SK-N-SH (cell line): ENCODE results near the gene IRF9. TPM values are rescaled to one million over a fixed set of nuclear protein-coding genes. Genes with fewer than 3 reads are reported as not detected.

Source experiments
- CTCF ChIA-PET: fragments of 300-600, 350-600 bp; formaldehyde crosslinking; extraction: SDS; loops from one replicate; lab custom pipeline; 2021; lab: Yijun Ruan, JAX
- POLR2A ChIA-PET: fragments of 350-600 bp; sonication (Branson Sonifier 250); formaldehyde crosslinking; extraction: SDS; loops from one replicate; lab custom pipeline; 2020; ENCODE audit warnings: antibody characterized with exemption, inconsistent platforms; lab: Yijun Ruan, JAX
- DNase-seq: peaks from one replicate; pipeline ENCODE4 v3.0.0; 2012
- H2AFZ ChIP-seq: fragments of 200-600 bp; sonication (generic); 2 replicates; pipeline ENCODE4 v1.8.1; 2016; ENCODE audit warnings: antibody characterized with exemption, mild to moderate bottlenecking, low read depth
- H3F3A ChIP-seq: fragments of 200-600 bp; sonication (generic); replicated peaks from 2 replicates; pipeline ENCODE3; 2016; ENCODE audit warnings: antibody characterized with exemption, mild to moderate bottlenecking; ENCODE audit not compliant: insufficient read depth
- H3K27ac ChIP-seq, 2 experiments: fragments of 200-500 bp in 1 of 2; fragments of 200-600 bp in 1 of 2; sonication (Bioruptor generic) in 1 of 2; sonication (generic), shearing (Covaris generic) in 1 of 2; 2 replicates each; pipeline versions ENCODE4 v1.5.1 to v1.6.1; 2014 to 2016; ENCODE audit warnings: low read depth in 2 of 2, inconsistent platforms in 1 of 2, low read length in 1 of 2, mild to moderate bottlenecking in 1 of 2, mixed read lengths in 1 of 2
- H3K27me3 ChIP-seq: fragments of 200-600 bp; sonication (generic), shearing (Covaris generic); 2 replicates; pipeline ENCODE4 v1.6.1; 2016; ENCODE audit warnings: mixed run types; ENCODE audit not compliant: insufficient read depth
- H3K36me3 ChIP-seq, 2 experiments: fragments of 200-500 bp in 1 of 2; fragments of 200-600 bp in 1 of 2; sonication (Bioruptor generic) in 1 of 2; sonication (generic) in 1 of 2; replicated peaks in 1 of 2; 2 replicates each; pipeline versions ENCODE3 to v1.5.1; 2014 to 2016; ENCODE audit warnings: low read length in 1 of 2, mild to moderate bottlenecking in 1 of 2; ENCODE audit not compliant: insufficient read depth in 2 of 2, control insufficient read depth in 1 of 2
- H3K4me1 ChIP-seq, 2 experiments: fragments of 200-500 bp in 1 of 2; fragments of 200-600 bp in 1 of 2; sonication (Bioruptor generic) in 1 of 2; sonication (generic), shearing (Covaris generic) in 1 of 2; 2 replicates each; pipeline versions ENCODE4 v1.5.1 to v1.6.1; 2014 to 2016; ENCODE audit warnings: low read depth in 1 of 2, low read length in 1 of 2, mixed run types in 1 of 2; ENCODE audit not compliant: insufficient read depth in 2 of 2, control insufficient read depth in 1 of 2
- H3K4me2 ChIP-seq: fragments of 200-600 bp; sonication (generic), shearing (Covaris generic); 2 replicates; pipeline ENCODE4 v1.6.1; 2017; ENCODE audit warnings: mixed run types
- H3K4me3 ChIP-seq, 2 experiments: fragments of 200-500 bp in 1 of 2; fragments of 200-600 bp in 1 of 2; sonication (Bioruptor generic) in 1 of 2; sonication (generic), shearing (Covaris generic) in 1 of 2; 2 replicates each; pipeline versions ENCODE4 v1.5.1 to v1.8.1; 2014 to 2016; ENCODE audit warnings: low read depth in 2 of 2, inconsistent platforms in 1 of 2, low read length in 1 of 2, mild to moderate bottlenecking in 1 of 2, mixed read lengths in 1 of 2, moderate library complexity in 1 of 2
- H3K79me2 ChIP-seq: fragments of 200-600 bp; sonication (generic); 2 replicates; pipeline ENCODE4 v1.8.1; 2017; ENCODE audit warnings: mild to moderate bottlenecking; ENCODE audit not compliant: insufficient read depth
- H3K9ac ChIP-seq: fragments of 200-600 bp; sonication (generic); 2 replicates; pipeline ENCODE4 v1.6.1; 2017; ENCODE audit warnings: mixed run types
- H3K9me2 ChIP-seq: fragments of 200-600 bp; sonication (generic); 2 replicates; pipeline ENCODE4 v1.6.1; 2017; ENCODE audit warnings: mixed run types
- H3K9me3 ChIP-seq: fragments of 200-600 bp; sonication (generic); 2 replicates; pipeline ENCODE4 v1.6.1; 2017; ENCODE audit warnings: mixed run types, mild to moderate bottlenecking, moderate library complexity
- H4K20me1 ChIP-seq: fragments of 200-600 bp; sonication (generic); 2 replicates; pipeline ENCODE4 v1.6.1; 2017; ENCODE audit warnings: mild to moderate bottlenecking, mixed run types; ENCODE audit not compliant: insufficient read depth
- CHD2 ChIP-seq: fragments of 150-350 bp; IDR thresholded peaks from 2 replicates; pipeline ENCODE4 v1.6.1; 2018; ENCODE audit warnings: low read length; ENCODE audit not compliant: partially characterized antibody
- ELF1 ChIP-seq: IDR thresholded peaks from 2 replicates; pipeline ENCODE4 v1.4.0; 2012
- EZH2phosphoT487 ChIP-seq: fragments of 200-600 bp; sonication (generic); IDR thresholded peaks from 2 replicates; pipeline ENCODE4 v1.6.1; 2017; ENCODE audit warnings: low read depth, mixed run types, mild to moderate bottlenecking, antibody characterized with exemption, moderate library complexity, borderline replicate concordance
- FOXJ3 ChIP-seq: sonication (generic); formaldehyde crosslinking; IDR thresholded peaks from 2 replicates; pipeline ENCODE4 v1.5.1; 2020; ENCODE audit warnings: mild to moderate bottlenecking, missing genetic modification reagents
- GATA2 ChIP-seq: sonication (generic); formaldehyde crosslinking; IDR thresholded peaks from 2 replicates; pipeline ENCODE4 v1.5.0; 2020; ENCODE audit warnings: mild to moderate bottlenecking, missing genetic modification reagents
- JUND ChIP-seq: IDR thresholded peaks from 2 replicates; pipeline ENCODE4 v1.4.0; 2012
- MAX ChIP-seq: IDR thresholded peaks from 2 replicates; pipeline ENCODE4 v1.4.0; 2012; ENCODE audit warnings: low read depth
- MEF2A ChIP-seq: IDR thresholded peaks from 2 replicates; pipeline ENCODE4 v1.4.0; 2012; ENCODE audit warnings: low read depth, borderline replicate concordance
- MXI1 ChIP-seq: IDR thresholded peaks from 2 replicates; pipeline ENCODE4 v1.6.1; 2012; ENCODE audit warnings: mild to moderate bottlenecking, low read depth, low read length, improper control_type of control experiment
- POLR2AphosphoS5 ChIP-seq: IDR thresholded peaks from 2 replicates; pipeline ENCODE4 v1.6.1; 2012; ENCODE audit warnings: low read depth, low read length
- RAD21 ChIP-seq: IDR thresholded peaks from 2 replicates; pipeline ENCODE4 v1.6.1; 2012; ENCODE audit warnings: mild to moderate bottlenecking, low read length
- RFX5 ChIP-seq: IDR thresholded peaks from 2 replicates; pipeline ENCODE4 v1.6.1; 2012; ENCODE audit warnings: mild to moderate bottlenecking, improper control_type of control experiment, low read length
- SMC3 ChIP-seq: IDR thresholded peaks from 2 replicates; pipeline ENCODE4 v1.6.1; 2012; ENCODE audit warnings: low read depth, low read length, improper control_type of control experiment
- TAF1 ChIP-seq: IDR thresholded peaks from 2 replicates; pipeline ENCODE4 v1.6.1; 2012; ENCODE audit warnings: low read depth, mild to moderate bottlenecking, low read length, moderate library complexity, borderline replicate concordance
- TCF12 ChIP-seq: IDR thresholded peaks from 2 replicates; pipeline ENCODE4 v1.4.0; 2012
- USF2 ChIP-seq: fragments of 150-350 bp; IDR thresholded peaks from 2 replicates; pipeline ENCODE4 v1.6.1; 2017; ENCODE audit warnings: antibody characterized with exemption, low read length, low read depth, borderline replicate concordance
- YY1 ChIP-seq: IDR thresholded peaks from 2 replicates; pipeline ENCODE4 v1.4.0; 2012; ENCODE audit warnings: low read depth, mild to moderate bottlenecking
- ZBTB33 ChIP-seq: IDR thresholded peaks from 2 replicates; pipeline ENCODE4 v1.4.0; 2012; ENCODE audit warnings: low read depth, borderline replicate concordance
- WGBS: methylation state at CpG from one replicate; pipeline ENCODE4 v1.1.6; 2017; ENCODE audit warnings: low lambda C conversion rate; 5-methylcytosine and 5-hydroxymethylcytosine counted together
- polyA plus RNA-seq, 3 experiments: library from polyadenylated mRNA; depleted of rRNA; stranded (reverse); fragments of >200 nt; gene quantifications; 2 replicates each; pipeline ENCODE4 v1.2.3, GENCODE V29; 2012

Gene IRF9
- polyA plus RNA-seq, 1 of the 3 experiments (the other 2 are of a cell fraction) = 37.6 TPM

- peaks cover 21 to 77% of the 10 kb centered on the region in 2 experiments for H3K36me3 ChIP-seq
- no peak overlapping the region for H3K27ac ChIP-seq
- no peak for TF ChIP-seq USF2
- no peak for TF ChIP-seq MEF2A
- TF ChIP-seq ZBTB33 = no peak
- TF ChIP-seq GATA2 (CRISPR knock-in tag) = no peak
- TF ChIP-seq ELF1 = no peak
- TF ChIP-seq TAF1 = no peak
- no peak for TF ChIP-seq TCF12
- no peak for TF ChIP-seq MAX
- no peak for TF ChIP-seq RAD21
- TF ChIP-seq EZH2phosphoT487 = no peak
- TF ChIP-seq JUND = no peak
- no peak for TF ChIP-seq RFX5
- TF ChIP-seq CHD2 = no peak
- H4K20me1 ChIP-seq = no peaks in the 10 kb centered on the region
- no peaks in the 10 kb centered on the region for H3K9me2 ChIP-seq
- no peaks in the 10 kb centered on the region for H3K27me3 ChIP-seq
- H3K9me3 ChIP-seq = no peaks in the 10 kb centered on the region
- POLR2A ChIA-PET = interaction anchor here (1.4 kb wide), 1 partner anchor 14 kb away, joined by 4 read pairs; the partner anchor contains the start of gene REC8
- peaks cover 15% of the 10 kb centered on the region for H3F3A ChIP-seq
- no peak overlapping the region for H2AFZ ChIP-seq
- peaks cover 9 to 21% of the 10 kb centered on the region in 2 experiments for H3K4me1 ChIP-seq
- CTCF ChIA-PET = interaction anchor here (0.7 to 3.8 kb wide), 7 partner anchors 10 to 77 kb away, joined by 3 to 16 read pairs (median 4); partner anchors contain the start of genes IRF9, MDP1 and TM9SF1
- peaks cover 19% of the 10 kb centered on the region for H3K79me2 ChIP-seq
- H3K4me2 ChIP-seq = no peak overlapping the region
- H3K9ac ChIP-seq = no peak overlapping the region
- 96% methylated on average over 7 of the region's 11 CpGs for WGBS
- no peak for DNase-seq
- no peak overlapping the region for H3K4me3 ChIP-seq
Measured at GRCh38 chr14:24185741-24186140, 24.7 kb downstream of the IRF9 start.

- peaks cover 27% of the 10 kb centered on the region for H3K79me2 ChIP-seq
- TF ChIP-seq YY1 (no peak), MXI1 (no peak), ELF1 (no peak), FOXJ3 (no peak), SMC3 (no peak), POLR2AphosphoS5 (no peak)
- DNase-seq = no peak
- WGBS = 86% methylated on average over 10 of the region's 10 CpGs
- H3K4me2 ChIP-seq = peak overlapping the region; percentile 98; the same call in 1 of the 2 replicates
- peaks cover 13% of the 10 kb centered on the region for H3F3A ChIP-seq
- no peaks in the 10 kb centered on the region for H3K9me3 ChIP-seq
- ChIA-PET POLR2A (interaction anchor here (1.1 to 3.2 kb wide), 2 partner anchors 10 to 13 kb away, joined by 4 to 10 read pairs; no protein-coding TSS in a partner anchor), CTCF (interaction anchor here (1.4 to 2.6 kb wide), 5 partner anchors 9 to 78 kb away, joined by 3 to 14 read pairs (median 7); partner anchors contain the start of genes IRF9, MDP1 and TM9SF1)
- no peaks in the 10 kb centered on the region for H3K9me2 ChIP-seq
- H3K27me3 ChIP-seq = no peaks in the 10 kb centered on the region
- H4K20me1 ChIP-seq = no peaks in the 10 kb centered on the region
- H3K36me3 ChIP-seq = peaks cover 23 to 69% of the 10 kb centered on the region in 2 experiments
- H3K4me1 ChIP-seq = peaks cover 9 to 21% of the 10 kb centered on the region in 2 experiments
- H3K4me3 ChIP-seq = peak overlapping the region in 1 of 2 experiments; percentile 96; a peak in 3 of 4 replicates
- no peak overlapping the region for H2AFZ ChIP-seq
- H3K9ac ChIP-seq = no peak overlapping the region
- no peak overlapping the region; a peak in 1 of 4 replicates for H3K27ac ChIP-seq
Measured at GRCh38 chr14:24186831-24187538, 25.9 kb downstream of the IRF9 start.
